HG03575 (cell line): ENCODE data around the gene HDLBP.

Experiments
- ATAC-seq: cut with Tn5 transposase; IDR thresholded peaks from one replicate; pipeline ENCODE4 v1.9.1; 2021; ENCODE audit not compliant: unreplicated experiment, insufficient number of reproducible peaks, low FRiP score; ENCODE audit errors: extremely low read depth

Gene HDLBP

DNA sequence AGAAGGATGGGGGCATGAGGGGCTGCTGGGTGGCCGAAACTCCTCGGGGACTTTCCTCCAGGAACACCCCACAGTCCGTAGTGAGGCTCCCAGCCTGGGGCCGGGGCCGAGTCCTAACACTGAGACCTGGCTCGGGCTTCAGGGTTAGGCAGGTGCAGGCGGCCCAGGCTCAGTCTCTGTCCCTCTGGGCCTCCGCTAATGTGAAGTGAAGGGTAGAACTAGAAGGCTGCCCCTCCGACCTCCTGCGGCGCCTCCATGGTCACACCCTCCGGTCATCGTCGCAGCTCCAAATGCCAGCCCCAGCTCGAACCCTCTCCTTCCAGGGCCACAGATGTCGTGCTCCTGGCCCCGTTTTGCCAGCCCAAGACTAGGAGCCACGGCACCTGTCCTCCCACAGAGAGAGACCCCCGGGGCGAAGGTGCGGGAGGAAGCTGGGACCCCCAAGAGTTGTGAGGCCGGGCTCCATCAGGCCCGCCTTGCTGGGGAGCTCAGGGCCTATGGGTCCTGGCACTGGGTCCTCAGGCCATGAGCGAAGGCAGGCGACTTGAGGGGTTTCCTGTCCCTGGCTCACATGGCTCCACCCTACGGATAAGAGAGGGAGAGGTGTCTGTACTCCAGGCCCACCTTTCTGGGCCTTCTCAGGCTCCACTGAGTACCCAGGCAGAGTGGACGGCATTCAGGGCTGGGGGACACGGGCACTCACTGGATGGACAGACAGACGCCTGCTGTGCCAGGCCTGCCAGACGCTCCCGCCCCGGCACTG lies 126.2 kb downstream of the HDLBP start:
- ATAC-seq = no peak

GRCh38 chr2:241188361-241189092 lies 126.9 kb downstream of the HDLBP start, which contains the start of gene ANO7:
Gene ANO7, plus strand, starts transcription at chr2:241188677. Its CDS starts 1,387 bp downstream, at chr2:241190064.
- ATAC-seq = no peak

- no peak for ATAC-seq
These were observed 127.6 kb downstream of the HDLBP start for GRCh38 chr2:241187918-241188234.

DNA sequence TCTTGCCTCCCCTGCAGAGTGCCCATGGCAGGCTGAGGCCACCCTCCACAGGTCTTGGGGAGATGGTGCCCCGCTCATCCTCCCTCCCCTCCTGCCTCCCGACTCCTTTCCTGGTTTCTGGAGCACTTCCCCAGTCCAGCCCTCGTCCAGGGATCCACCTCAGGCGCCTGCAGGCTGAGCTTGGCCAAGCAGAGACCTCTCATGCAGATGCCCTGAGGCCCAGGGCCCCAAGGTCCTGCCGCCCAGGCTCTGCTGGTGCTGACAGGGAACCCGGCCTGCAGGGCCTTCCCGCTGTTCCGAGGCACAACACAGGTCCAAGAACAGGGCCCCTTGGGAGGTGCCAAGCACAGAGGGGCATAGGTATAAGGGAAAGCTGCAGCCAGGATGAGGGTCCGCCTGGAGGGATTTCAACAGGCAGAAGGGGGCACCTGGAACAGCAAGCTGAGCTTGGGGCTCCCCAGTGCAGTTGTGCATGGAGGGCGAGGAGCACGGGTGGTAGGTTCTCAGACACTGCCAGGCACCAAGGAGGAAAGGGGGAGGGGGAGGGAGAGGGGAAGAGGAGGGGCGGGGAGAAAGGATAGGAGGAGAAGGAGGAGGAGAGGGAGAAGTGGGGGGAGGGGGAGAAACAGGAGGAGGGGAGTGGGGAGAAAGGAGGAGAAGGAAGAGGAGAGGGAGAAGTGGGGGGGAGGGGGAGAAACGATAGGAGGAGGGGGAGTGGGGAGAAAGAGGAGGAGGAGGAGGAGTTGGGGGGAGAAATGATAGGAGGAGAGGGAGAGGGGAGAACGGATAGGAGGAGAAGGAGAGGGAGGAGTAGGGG lies 128.2 kb downstream of the HDLBP start:
- no peak for ATAC-seq

- ATAC-seq = no peak
These were observed 129.5 kb downstream of the HDLBP start for GRCh38 chr2:241185961-241186360.

GRCh38 chr2:241184901-241185300 lies 130.6 kb downstream of the HDLBP start:
- ATAC-seq = no peak

DNA sequence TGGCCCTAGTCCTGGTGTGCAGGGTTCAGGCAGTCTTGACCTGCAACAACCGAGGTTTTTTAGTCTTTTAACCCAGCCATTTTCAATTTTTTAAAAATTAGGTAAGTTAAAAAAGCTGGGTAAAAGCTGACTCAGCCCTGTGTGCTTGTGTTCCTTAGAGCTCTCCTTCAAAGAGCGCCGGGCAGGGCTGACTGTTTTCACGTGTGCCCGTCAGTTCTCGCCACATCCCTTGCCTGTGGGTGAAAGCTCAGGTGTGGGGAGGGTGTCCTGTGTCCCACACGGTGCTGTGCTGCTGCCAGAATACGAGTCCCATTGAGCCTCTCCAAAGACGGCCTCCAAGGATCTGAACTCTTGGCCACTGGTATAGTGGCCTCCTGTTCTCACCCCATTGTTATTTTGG lies 132.3 kb downstream of the HDLBP start:
- ATAC-seq = no peak

GRCh38 chr2:241182531-241183133 lies 132.8 kb downstream of the HDLBP start:
- ATAC-seq = no peak

- ATAC-seq = no peak
These were observed 133.3 kb downstream of the HDLBP start for GRCh38 chr2:241182126-241182525.

DNA sequence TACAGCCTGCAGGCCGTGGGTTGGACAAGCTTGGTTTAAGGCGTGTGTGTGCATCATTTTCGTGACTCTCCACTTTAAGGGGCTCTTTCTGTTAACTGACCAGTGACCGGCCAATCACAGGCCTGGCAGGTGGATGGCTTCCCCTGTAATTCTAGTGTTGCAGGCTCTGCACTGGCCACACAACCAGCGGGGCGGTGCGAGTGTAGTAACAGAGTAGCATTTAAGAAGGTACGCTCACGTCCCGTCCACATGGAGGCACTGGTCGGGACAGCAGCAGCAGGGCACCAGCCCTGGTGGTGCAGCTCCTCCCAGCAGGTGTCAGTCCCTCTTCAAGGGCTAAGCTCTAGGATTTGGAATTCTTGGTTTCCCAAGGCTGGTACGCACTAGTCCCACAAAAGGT lies 135.0 kb downstream of the HDLBP start:
- ATAC-seq = no peak

DNA sequence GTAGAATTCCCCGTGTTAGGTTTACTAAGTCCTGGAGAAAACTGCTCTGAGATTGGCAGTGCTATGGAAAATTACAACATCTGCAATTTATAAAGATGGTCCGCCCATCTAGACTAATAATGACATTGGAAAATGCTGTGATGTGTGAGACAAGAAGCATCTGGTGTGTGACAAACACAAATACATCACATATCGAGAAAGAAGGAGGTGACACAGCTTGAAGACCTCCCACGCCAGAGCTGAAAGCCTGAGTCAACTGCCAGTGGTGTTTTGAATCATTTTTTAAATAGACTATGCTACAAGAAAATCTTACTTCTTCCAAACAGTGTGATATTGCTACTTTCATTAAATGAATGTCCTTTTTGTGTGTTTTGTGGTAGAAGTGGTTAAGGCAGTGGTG lies 135.6 kb downstream of the HDLBP start:
- ATAC-seq = no peak

DNA sequence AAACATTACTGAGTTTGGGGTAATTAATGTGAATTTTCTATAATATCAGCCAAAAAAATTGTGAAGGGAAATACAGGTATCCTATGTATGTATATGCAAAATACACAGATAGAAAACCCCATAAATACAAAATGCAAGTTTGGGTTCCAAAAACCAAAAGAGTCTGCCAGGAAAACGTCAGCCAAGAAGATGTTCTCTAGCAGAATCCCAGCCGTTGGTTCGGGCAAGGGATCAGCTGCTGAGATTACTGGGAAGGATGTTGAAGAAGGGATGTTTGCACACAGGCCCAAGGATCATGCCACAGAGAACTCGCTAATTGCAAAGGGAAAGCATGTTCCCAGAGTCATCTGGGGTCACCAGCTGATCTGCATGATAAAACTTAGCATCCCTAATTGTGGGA lies 136.5 kb downstream of the HDLBP start:
- ATAC-seq = no peak

DNA sequence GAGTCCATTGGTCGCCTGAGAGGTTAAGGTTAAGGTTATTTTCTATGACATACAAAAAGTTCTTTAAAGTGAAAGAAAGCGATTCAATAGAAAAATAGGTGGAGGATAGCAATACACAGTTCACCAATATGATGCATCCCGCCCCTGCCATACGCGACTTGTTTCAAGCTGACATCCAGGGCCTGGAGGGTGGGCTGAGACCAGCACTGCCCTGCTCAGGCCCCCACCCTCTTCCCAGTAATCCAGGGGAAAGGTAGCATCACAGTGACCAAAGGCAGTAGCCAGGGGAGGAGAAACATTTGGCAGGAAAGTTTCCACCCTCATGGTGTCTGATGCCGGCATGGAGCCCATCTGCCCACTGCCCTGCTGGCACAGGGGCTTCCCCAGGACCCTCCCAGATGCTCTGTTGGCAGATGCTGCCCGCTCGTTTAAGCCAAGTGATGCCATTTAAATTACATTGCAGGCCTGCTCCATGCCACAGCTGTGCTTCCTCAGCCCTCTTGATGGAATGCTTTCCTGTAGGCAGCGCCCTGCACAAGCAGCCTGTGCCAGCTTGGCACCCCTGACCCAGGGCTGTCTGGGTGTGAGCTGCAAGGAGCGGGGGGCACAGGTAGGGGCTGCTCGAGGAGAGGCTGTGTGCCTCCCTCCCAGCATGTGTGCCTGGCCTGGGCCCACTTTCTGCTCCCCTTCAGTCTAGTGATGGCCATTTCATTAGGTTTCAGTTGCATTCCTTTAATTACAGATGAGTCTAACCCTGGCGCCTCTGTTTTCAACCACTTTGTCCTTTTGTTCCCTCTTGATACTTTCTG lies 137.7 kb downstream of the HDLBP start:
- ATAC-seq = no peak
